NOMO-1 (cell line): ENCODE results near the gene HMGCS1.
"Not testable (repeated sequence)": the region's sequence is repeated elsewhere in the genome, so short reads cannot be mapped to it uniquely, and the experiment has no call there.

Experiments used
- DNase-seq, 2 experiments: peaks; one replicate each; lab custom pipeline; 2025; ENCODE audit not compliant: unreplicated experiment in 2 of 2; lab: John Stamatoyannopoulos, UW

The HMGCS1 gene

GRCh38 chr5:43313854-43314457, 744 bp upstream of the HMGCS1 start:
- no peak for DNase-seq

GRCh38 chr5:43312699-43313034, 545 bp downstream of the HMGCS1 start:
- peak; percentile 89 to 91 for DNase-seq

- no peak for DNase-seq
These were observed 1.0 kb downstream of the HMGCS1 start for GRCh38 chr5:43312076-43312661.

- no peak for DNase-seq
These were observed 3.6 kb downstream of the HMGCS1 start for GRCh38 chr5:43309637-43310036.

GRCh38 chr5:43309122-43309521, 4.1 kb downstream of the HMGCS1 start:
- DNase-seq = no peak

GRCh38 chr5:43306954-43307353, 6.3 kb downstream of the HMGCS1 start:
- not testable (repeated sequence) for DNase-seq

GRCh38 chr5:43305948-43306565, 7.2 kb downstream of the HMGCS1 start:
- DNase-seq = peak; percentile 42 to 89

GRCh38 chr5:43304525-43304924, 8.7 kb downstream of the HMGCS1 start:
- no peak for DNase-seq

GRCh38 chr5:43303242-43303641, 10.0 kb downstream of the HMGCS1 start:
- DNase-seq = no peak

- no peak for DNase-seq
These were observed 10.7 kb downstream of the HMGCS1 start for GRCh38 chr5:43302481-43302880.

GRCh38 chr5:43301653-43302091, 11.5 kb downstream of the HMGCS1 start:
- no peak for DNase-seq

- DNase-seq = no peak
These were observed 13.1 kb downstream of the HMGCS1 start for GRCh38 chr5:43300112-43300511.

GRCh38 chr5:43298443-43298842, 14.8 kb downstream of the HMGCS1 start:
- DNase-seq = no peak

- no peak for DNase-seq
These were observed 16.4 kb downstream of the HMGCS1 start for GRCh38 chr5:43296835-43297234.

- DNase-seq = no peak
These were observed 18.0 kb downstream of the HMGCS1 start for GRCh38 chr5:43295202-43295601.

GRCh38 chr5:43294226-43294625, 19.0 kb downstream of the HMGCS1 start:
- DNase-seq = no peak

- DNase-seq = no peak
These were observed 22.5 kb downstream of the HMGCS1 start for GRCh38 chr5:43290726-43291125.

- DNase-seq = no peak
These were observed 24.9 kb downstream of the HMGCS1 start for GRCh38 chr5:43288269-43288831.

GRCh38 chr5:43287493-43287892, 25.7 kb downstream of the HMGCS1 start:
- no peak for DNase-seq

- no peak for DNase-seq
These were observed 26.6 kb downstream of the HMGCS1 start for GRCh38 chr5:43286623-43287022.

- no peak for DNase-seq
These were observed 31.2 kb downstream of the HMGCS1 start for GRCh38 chr5:43281840-43282658.
